ENCODE measurements around the gene NAIF1. TPM values are rescaled to one million over a fixed set of nuclear protein-coding genes. Genes with fewer than 3 reads are reported as not detected.
A peak's percentile ranks its signal among the peaks of the same experiment; 100 is the strongest.
"Not testable (repeated sequence)": the region's sequence is repeated elsewhere in the genome, so short reads cannot be mapped to it uniquely, and the experiment has no call there.

The NAIF1 gene
- total RNA-seq: 9.9 and 12.3 TPM in 2 replicates
- 11.2 TPM for polyA plus RNA-seq (2012)

DNA sequence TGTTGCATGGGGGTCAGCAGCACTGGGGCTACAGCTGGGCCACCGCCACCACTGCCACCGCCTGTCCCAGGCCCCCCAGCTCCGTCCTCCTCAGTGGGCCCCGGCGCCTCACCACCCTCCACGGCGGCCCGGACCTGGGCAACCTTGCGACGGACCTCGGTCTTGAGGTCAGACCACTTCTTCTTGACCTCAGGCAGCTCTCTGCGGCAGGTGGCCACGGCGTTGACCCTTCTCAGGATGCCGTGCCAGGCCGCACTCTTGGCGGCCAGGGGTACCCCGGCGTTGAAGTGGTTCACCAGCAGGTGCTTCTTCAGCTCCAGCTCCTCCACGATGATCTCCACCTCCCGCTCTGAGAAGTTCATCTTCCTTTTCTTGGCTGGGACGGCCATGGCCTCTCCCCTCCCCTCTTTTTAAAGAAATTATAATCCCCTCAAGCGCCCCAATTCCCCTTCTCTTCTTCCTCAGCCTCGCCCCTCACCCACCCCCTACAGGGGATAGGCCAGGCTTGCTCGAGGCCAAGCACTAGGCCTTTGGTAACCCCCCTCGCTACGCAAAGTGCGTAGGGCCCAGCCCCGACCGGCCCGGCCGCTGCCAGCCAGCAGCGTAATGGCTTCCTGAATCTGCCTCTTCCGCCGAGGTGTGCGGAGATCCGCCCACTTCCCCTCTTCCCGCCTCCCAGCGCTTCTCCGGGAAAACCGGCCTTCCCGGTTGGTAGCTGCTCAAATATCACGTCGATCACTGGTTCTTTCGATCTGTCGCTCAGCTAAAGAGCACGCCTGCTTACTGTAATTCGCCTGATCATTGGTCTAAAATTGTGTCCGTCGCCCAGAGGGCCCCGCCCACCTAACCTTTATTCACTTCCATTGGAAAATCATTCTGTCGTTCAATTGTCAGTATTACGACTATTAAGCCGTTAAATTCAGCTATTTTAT is at the start of gene NAIF1:
NAIF1 (minus strand) TSS at position 608 of the 932 bp plus-strand sequence; CDS start at position 389, 219 bp downstream.
- peak; percentile 99 for DNase-seq (ENCODE audit: low read depth)

GRCh38 chr9:128116104-128117083 is 49.3 kb upstream of the NAIF1 start:
- DNase-seq (ENCODE audit: low read depth): no peak

- peak; percentile 77 for DNase-seq (ENCODE audit: low read depth)
Measured at GRCh38 chr9:128115187-128116103, 48.3 kb upstream of the NAIF1 start.

DNA sequence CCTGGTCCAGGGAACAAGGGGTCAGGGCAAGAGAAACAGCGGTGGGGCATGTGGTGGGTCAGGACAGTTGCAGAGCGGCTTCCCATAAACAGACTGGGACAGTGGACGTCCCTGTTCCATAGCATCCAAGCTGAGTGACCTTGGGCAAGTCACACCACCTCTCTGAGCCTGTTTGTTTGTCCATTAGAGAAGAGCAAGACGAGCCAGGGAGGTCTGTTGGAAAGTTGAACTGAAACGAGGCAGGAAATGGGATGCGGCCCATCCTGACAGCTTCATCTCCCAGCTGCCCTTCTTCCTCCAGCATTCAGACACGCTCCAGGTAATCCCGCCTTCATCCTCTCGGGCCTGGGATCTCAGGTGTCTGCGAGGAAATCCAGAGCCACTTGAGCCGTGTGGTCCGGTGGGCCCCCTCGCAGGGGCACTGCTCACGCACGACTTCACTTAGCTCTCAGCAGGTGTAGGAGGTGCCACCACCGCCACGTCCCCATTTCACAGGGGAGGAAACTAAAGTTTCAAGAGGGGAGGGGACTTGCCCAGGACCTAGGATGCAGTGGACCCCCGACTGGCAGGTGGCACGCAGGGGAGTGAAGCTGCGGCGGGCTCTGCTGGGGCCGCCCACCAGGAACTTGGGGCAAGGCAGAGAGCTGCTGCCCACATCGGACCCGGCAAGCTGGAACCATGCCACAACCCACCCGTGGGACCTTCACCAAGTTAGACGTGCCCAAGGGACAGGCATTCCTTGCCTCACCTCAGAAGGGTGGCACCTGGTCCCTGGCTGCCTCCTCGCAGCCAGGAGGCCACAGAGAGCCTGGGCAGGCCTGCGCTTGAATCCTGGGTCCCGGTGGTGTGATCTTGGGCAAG is 47.4 kb upstream of the NAIF1 start:
- DNase-seq (ENCODE audit: low read depth): no peak

GRCh38 chr9:128113526-128114325 is 46.6 kb upstream of the NAIF1 start:
- no peak for DNase-seq (ENCODE audit: low read depth)

- DNase-seq (ENCODE audit: low read depth): not testable (repeated sequence)
Measured at GRCh38 chr9:128111726-128112125, 44.6 kb upstream of the NAIF1 start.

DNA sequence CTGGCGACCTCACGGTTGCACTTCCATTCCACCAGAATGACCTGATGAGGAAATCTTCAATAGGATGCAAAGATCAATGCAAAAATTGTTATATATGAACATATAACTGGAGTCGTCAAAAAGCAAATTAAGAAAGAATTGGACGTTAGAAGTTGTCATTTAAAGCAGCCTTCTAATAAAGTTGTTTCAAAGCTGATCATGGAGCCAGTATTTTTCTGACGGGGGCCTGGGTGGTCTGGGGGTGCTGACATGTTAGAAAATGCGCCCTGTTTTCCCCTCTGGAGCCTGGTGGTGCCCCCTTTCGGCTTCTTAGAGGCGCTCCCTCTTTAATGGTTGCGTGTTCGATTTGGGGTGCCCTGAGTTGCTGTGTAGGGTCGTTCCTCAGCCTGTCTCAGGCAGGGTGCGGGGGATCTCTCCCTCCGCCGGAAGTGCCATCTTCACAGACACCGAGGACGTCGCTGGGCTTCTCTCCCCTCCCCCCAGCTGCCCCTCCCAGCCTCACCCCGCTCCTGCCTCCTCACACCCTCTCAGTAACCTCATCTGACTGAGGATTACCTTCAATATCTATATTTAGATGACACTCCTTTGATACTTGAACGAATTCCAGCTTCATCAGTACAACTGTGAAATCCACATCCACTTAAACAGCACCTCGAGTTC is 42.1 kb upstream of the NAIF1 start:
- DNase-seq (ENCODE audit: low read depth): peak; percentile 43

DNA sequence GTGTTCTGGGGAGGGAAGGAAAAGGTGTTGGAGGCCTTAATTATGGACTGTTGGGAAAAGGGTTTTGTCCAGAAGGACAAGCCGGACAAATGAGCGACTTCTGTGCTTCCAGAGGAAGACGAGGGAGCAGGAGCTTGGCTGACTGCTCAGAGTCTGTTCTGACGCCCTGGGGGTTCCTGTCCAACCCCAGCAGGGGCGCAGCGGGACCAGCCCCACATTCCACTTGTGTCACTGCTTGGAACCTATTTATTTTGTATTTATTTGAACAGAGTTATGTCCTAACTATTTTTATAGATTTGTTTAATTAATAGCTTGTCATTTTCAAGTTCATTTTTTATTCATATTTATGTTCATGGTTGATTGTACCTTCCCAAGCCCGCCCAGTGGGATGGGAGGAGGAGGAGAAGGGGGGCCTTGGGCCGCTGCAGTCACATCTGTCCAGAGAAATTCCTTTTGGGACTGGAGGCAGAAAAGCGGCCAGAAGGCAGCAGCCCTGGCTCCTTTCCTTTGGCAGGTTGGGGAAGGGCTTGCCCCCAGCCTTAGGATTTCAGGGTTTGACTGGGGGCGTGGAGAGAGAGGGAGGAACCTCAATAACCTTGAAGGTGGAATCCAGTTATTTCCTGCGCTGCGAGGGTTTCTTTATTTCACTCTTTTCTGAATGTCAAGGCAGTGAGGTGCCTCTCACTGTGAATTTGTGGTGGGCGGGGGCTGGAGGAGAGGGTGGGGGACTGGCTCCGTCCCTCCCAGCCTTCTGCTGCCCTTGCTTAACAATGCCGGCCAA is 41.3 kb upstream of the NAIF1 start:
- DNase-seq (ENCODE audit: low read depth): no peak

DNA sequence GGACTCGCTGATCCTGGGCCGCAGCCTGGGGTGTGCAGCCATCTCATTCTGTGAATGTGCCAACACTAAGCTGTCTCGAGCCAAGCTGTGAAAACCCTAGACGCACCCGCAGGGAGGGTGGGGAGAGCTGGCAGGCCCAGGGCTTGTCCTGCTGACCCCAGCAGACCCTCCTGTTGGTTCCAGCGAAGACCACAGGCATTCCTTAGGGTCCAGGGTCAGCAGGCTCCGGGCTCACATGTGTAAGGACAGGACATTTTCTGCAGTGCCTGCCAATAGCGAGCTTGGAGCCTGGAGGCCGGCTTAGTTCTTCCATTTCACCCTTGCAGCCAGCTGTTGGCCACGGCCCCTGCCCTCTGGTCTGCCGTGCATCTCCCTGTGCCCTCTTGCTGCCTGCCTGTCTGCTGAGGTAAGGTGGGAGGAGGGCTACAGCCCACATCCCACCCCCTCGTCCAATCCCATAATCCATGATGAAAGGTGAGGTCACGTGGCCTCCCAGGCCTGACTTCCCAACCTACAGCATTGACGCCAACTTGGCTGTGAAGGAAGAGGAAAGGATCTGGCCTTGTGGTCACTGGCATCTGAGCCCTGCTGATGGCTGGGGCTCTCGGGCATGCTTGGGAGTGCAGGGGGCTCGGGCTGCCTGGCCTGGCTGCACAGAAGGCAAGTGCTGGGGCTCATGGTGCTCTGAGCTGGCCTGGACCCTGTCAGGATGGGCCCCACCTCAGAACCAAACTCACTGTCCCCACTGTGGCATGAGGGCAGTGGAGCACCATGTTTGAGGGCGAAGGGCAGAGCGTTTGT is 40.5 kb upstream of the NAIF1 start:
- DNase-seq (ENCODE audit: low read depth): no peak

DNA sequence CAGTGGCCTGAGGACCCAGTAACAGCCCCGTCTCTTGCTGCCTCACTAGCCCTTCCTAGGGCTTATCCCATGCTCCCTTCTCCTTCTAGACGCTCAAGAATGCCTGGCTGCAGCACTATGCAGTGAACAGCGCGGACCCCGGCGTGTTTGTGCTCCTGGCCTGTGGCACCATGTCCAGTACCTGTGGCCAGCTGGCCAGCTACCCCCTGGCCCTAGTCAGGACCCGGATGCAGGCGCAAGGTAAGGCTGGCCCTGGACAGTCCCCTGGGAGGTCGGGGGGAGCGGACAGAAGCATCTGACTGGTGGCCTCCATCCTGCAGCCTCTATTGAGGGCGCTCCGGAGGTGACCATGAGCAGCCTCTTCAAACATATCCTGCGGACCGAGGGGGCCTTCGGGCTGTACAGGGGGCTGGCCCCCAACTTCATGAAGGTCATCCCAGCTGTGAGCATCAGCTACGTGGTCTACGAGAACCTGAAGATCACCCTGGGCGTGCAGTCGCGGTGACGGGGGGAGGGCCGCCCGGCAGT is 39.9 kb upstream of the NAIF1 start:
- DNase-seq (ENCODE audit: low read depth): no peak

DNA sequence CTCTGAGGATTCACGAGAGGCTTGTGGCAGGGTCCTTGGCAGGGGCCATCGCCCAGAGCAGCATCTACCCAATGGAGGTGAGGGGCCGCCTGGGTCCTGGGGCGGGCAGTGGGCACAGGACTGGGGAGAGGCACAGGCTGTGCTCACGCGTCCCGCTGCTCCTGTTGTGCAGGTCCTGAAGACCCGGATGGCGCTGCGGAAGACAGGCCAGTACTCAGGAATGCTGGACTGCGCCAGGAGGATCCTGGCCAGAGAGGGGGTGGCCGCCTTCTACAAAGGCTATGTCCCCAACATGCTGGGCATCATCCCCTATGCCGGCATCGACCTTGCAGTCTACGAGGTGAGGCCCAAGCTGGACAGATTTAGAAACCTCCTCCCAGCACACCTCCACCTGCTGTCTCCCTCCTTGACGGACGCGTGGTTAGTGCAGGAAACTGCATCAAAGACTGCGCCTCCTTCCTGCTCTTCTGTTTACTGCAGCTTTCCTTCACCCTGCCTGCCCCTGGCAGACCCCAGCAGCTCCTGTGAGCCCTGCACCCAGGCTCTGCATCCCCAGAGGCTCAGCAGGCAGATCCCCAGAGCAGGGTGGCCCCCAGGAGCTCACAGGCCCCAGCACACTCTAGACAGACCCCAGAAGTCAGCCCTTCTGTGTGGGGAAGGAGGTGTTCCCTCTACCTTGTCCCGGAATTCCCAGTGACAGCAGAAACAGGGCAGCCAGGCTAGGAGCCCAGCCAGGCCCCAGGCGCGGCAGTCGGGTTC is 39.2 kb upstream of the NAIF1 start:
- DNase-seq (ENCODE audit: low read depth): no peak

DNA sequence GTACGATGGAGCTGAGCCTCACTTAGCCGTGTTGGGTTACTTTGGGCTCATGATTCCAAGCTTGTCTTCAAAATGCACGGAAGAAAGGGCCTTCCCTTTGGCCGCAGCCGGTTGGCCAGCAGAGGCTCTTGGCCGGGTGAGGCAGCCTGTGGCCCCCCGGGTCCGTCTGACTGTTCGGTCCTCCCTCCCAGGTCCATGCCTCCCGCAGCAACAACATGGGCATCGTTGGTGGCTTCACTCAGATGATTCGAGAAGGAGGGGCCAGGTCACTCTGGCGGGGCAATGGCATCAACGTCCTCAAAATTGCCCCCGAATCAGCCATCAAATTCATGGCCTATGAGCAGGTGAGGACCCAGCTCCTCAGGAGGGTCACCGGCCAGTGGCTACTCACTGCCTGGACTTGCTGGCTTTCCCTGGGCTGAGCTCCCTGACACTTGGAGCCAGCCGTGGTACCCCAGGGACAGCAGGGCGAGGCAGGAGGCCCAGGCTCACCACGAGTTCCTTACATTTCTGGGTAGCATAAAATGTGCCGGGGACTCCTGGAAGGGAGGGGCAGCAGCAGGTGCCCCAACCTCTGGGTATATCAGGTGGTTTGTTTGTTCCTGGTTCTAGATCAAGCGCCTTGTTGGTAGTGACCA is 38.5 kb upstream of the NAIF1 start:
- no peak for DNase-seq (ENCODE audit: low read depth)

DNA sequence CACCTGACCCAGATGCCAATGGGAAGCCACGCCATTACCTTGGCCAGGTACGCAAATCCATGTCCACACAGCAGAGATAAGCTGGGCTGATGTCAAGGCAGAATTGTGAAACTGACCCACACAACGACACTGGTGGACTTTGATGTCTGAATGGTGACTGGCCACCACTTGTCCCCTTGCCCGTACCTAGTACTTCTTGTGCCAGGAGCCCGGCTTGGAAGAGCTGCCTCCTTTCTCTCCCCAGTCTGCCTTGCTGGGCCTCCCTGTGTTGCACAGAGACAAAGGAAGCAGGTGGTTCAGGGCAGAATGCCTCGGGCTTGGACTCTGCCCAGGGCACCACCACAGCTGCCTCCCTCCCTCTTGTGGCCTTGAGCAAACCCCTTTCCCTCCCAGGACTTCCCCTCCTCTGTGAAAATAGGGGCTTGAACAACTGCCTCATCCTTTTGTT is 37.1 kb upstream of the NAIF1 start:
- DNase-seq (ENCODE audit: low read depth): peak; percentile 95

DNA sequence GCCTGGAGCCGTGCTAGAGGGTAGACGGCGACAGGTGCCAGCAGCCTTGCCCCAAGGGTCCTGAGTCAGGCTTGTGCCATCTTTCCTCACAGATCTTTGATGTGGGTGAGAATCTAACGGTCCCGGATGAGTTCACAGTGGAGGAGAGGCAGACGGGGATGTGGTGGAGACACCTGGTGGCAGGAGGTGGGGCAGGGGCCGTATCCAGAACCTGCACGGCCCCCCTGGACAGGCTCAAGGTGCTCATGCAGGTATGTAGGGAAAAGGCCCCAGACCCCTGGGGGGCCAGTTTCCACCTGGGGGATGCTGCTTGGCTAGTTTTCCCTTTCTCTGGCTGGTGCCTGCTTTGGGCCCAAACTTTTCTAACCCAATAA is 36.5 kb upstream of the NAIF1 start:
- peak; percentile 69 for DNase-seq (ENCODE audit: low read depth)

Data from myocyte (in vitro differentiated cells).